ENCODE measurements around the gene PCDHA8. TPM values are rescaled to one million over a fixed set of nuclear protein-coding genes. Genes with fewer than 3 reads are reported as not detected.

Gene PCDHA8, protein sequence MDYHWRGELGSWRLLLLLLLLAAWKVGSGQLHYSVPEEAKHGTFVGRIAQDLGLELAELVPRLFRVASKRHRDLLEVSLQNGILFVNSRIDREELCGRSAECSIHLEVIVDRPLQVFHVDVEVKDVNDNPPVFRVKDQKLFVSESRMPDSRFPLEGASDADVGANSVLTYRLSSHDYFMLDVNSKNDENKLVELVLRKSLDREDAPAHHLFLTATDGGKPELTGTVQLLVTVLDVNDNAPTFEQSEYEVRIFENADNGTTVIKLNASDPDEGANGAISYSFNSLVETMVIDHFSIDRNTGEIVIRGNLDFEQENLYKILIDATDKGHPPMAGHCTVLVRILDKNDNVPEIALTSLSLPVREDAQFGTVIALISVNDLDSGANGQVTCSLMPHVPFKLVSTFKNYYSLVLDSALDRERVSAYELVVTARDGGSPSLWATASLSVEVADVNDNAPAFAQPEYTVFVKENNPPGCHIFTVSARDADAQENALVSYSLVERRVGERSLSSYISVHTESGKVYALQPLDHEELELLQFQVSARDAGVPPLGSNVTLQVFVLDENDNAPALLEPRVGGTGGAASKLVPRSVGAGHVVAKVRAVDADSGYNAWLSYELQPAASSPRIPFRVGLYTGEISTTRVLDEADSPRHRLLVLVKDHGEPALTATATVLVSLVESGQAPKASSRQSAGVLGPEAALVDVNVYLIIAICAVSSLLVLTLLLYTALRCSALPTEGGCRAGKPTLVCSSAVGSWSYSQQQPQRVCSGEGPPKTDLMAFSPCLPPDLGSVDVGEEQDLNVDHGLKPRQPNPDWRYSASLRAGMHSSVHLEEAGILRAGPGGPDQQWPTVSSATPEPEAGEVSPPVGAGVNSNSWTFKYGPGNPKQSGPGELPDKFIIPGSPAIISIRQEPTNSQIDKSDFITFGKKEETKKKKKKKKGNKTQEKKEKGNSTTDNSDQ
- total RNA-seq: 0.11 and 0.13 TPM in 2 replicates

DNA sequence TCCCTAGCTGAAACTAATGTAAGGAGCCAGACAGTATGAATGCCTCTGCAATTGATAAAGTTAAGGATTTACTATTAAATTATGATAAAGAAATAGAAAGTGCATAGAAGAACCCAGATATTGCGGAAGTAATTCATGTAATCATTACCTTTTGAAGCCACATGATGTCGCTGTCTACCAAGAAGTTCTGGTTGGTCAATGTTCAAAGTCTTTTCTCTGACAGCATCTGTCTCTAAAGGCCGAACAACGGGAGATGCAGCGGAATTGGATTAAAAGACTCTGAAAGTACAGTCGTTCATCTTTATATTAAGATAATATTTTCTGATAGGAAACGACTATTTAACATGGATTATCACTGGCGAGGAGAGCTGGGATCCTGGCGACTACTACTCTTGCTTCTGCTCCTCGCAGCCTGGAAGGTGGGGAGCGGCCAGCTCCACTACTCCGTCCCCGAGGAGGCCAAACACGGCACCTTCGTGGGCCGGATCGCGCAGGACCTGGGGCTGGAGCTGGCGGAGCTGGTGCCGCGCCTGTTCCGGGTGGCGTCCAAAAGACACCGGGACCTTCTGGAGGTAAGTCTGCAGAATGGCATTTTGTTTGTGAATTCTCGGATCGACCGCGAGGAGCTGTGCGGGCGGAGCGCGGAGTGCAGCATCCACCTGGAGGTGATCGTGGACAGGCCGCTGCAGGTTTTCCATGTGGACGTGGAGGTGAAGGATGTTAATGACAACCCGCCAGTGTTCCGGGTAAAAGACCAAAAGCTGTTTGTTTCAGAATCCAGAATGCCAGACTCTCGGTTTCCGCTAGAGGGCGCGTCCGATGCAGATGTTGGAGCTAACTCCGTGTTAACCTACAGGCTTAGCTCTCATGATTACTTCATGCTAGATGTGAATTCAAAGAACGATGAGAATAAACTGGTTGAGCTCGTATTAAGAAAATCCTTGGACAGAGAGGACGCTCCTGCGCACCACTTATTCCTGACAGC lies at the start of gene PCDHA8:
Gene PCDHA8, plus strand, starts transcription at position 210 of the 985 bp plus-strand sequence. Its CDS starts 135 bp downstream, at position 345.

DNA sequence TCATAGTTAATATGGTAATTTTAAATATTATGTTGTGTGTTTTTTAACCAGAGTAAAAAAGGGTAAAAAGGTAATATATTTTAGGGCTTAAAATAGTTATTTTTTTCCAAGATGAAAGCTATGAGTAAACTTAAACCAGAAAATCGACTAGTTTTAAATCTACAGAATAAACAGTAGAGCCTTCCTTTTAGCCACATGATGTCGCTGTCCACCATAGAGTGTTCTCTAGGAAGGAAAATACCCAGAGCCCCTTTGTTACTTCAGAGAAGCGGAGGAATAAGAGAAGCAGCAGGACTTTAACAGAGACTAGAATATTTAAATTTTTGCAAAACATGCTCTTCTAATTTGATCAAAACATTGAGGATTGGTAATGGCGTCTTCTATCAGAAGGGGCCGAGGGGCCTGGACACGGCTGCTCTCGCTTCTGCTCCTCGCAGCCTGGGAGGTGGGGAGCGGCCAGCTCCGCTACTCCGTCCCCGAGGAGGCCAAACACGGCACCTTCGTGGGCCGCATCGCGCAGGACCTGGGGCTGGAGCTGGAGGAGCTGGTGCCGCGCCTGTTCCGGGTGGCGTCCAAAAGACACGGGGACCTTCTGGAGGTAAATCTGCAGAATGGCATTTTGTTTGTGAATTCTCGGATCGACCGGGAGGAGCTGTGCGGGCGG lies 46.3 kb upstream of the PCDHA8 start, which contains the start of gene PCDHA2:
Gene PCDHA2, plus strand, starts transcription at position 258 of the 664 bp plus-strand sequence.

GRCh38 chr5:140800816-140801493 lies 40.0 kb upstream of the PCDHA8 start, which contains the start of gene PCDHA3:
Gene PCDHA3, plus strand, starts transcription at chr5:140801057.

DNA sequence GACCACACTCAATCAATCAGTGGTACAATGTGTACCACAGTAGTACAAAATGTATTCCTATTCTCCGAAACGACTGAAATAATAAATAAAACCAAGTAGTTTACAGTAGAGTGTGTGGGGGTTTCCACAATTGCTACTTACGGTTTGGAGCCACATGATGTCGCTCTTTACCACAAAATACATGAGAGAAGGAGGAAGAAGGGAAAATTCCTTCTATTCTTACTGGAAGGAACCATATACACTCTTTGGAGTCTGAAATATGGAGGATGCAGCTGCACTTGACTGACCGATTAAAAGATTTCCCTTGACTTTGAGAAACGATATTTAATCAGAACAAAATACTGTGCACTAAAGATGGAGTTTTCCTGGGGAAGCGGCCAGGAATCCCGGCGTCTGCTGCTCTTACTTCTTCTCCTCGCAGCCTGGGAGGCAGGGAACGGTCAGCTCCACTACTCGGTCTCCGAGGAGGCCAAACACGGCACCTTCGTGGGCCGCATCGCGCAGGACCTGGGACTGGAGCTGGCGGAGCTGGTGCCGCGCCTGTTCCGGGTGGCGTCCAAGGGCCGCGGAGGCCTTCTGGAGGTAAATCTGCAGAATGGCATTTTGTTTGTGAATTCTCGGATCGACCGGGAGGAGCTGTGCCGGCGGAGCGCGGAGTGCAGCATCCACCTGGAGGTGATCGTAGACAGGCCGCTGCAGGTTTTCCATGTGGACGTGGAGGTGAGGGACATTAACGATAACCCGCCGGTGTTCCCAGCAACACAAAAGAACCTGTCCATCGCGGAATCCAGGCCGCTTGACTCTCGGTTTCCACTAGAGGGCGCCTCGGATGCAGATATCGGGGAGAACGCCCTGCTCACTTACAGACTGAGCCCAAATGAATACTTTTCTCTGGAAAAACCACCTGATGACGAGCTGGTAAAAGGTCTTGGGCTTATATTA lies 33.9 kb upstream of the PCDHA8 start, which contains the start of gene PCDHA4:
Gene PCDHA4, plus strand, starts transcription at position 235 of the 942 bp plus-strand sequence.

GRCh38 chr5:140821375-140822280 lies 19.4 kb upstream of the PCDHA8 start, which contains the start of gene PCDHA5:
Gene PCDHA5, plus strand, starts transcription at chr5:140821613.

GRCh38 chr5:140827704-140828361 lies 13.2 kb upstream of the PCDHA8 start, which contains the start of gene PCDHA6:
Gene PCDHA6, plus strand, starts transcription at chr5:140827960. Its CDS starts 132 bp downstream, at chr5:140828092.

GRCh38 chr5:140833993-140834392 lies 7.0 kb upstream of the PCDHA8 start, which contains the start of gene PCDHA7:
Gene PCDHA7, plus strand, starts transcription at chr5:140834269. Its CDS starts 115 bp downstream, at chr5:140834384.

GRCh38 chr5:140848139-140849102 lies 7.4 kb downstream of the PCDHA8 start, which contains the start of gene PCDHA9:
Gene PCDHA9, plus strand, starts transcription at chr5:140848382. Its CDS starts 114 bp downstream, at chr5:140848496.

GRCh38 chr5:140855772-140856674 lies 15.0 kb downstream of the PCDHA8 start, which contains the start of gene PCDHA10:
Gene PCDHA10, plus strand, starts transcription at chr5:140855897. Its CDS starts 152 bp downstream, at chr5:140856049.

DNA sequence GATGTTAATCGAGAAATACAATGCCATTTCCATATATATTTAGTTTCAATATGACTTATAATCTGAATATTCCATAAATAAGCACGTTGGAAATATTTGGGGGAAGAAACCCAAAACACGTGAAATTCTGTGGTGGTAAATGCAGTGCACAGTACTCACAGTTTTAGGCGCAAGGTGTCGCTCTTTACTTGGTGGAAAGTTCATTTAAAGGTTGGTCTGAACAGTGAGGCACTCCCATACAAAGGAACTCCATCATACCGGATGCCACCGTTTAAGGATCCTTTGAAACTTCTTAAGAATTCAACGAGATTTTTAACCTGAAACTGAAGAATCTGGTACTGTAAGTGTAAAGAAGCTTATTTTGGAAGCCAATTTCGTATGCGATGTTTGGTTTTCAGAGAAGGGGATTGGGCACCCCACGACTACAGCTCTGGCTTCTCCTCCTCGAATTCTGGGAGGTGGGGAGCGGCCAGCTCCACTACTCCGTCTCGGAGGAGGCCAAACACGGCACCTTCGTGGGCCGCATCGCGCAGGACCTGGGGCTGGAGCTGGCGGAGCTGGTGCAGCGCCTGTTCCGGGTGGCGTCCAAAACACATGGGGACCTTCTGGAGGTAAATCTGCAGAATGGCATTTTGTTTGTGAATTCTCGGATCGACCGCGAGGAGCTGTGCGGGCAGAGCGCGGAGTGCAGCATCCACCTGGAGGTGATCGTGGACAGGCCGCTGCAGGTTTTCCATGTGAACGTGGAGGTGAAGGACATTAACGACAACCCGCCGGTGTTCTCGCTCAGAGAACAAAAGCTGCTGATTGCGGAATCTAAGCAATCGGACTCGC lies 28.0 kb downstream of the PCDHA8 start, which contains the start of gene PCDHA11:
Gene PCDHA11, plus strand, starts transcription at position 237 of the 834 bp plus-strand sequence. Its CDS starts 147 bp downstream, at position 384.

GRCh38 chr5:140875085-140876065 lies 34.4 kb downstream of the PCDHA8 start, which contains the start of gene PCDHA12:
Gene PCDHA12, plus strand, starts transcription at chr5:140875308. Its CDS starts 165 bp downstream, at chr5:140875473.

DNA sequence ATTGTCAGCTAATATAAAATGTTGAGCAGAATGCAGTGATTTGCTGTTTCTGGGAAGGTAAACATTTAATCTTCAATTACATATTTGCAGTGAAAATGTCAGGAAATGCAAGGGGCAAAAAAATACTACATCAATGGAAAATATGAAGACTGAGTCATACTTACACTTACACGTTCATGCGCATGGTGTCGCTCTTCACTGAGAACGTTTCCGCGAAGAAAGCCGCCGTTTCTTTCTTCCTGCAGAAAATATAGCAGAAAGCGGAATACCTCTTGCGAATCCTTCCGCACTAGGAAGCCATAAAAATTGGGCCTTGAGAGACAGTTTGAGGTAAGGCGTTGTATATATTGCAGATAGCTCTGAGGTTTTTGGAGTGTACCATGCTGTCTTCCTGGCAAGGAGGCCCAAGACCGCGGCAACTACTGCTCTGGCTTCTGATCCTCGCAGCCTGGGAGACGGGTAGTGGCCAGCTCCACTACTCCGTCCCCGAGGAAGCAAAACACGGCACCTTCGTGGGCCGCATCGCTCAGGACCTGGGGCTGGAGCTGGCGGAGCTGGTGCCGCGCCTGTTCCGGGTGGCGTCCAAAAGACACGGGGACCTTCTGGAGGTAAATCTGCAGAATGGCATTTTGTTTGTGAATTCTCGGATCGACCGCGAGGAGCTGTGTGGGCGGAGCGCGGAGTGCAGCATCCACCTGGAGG lies 41.1 kb downstream of the PCDHA8 start, which contains the start of gene PCDHA13:
Gene PCDHA13, plus strand, starts transcription at position 236 of the 702 bp plus-strand sequence. Its CDS starts 145 bp downstream, at position 381.

All from articular chondrocyte of knee joint (primary cell).